CD4-positive, alpha-beta T cell treated with Interleukin-17A for 4 hours (primary cell): ENCODE results near the gene SAP30L.

Source experiments
- DNase-seq: peaks from one replicate; pipeline ENCODE4 v3.0.0-alpha.2; 2020; ENCODE audit warnings: mixed read lengths

SAP30L gene

DNA sequence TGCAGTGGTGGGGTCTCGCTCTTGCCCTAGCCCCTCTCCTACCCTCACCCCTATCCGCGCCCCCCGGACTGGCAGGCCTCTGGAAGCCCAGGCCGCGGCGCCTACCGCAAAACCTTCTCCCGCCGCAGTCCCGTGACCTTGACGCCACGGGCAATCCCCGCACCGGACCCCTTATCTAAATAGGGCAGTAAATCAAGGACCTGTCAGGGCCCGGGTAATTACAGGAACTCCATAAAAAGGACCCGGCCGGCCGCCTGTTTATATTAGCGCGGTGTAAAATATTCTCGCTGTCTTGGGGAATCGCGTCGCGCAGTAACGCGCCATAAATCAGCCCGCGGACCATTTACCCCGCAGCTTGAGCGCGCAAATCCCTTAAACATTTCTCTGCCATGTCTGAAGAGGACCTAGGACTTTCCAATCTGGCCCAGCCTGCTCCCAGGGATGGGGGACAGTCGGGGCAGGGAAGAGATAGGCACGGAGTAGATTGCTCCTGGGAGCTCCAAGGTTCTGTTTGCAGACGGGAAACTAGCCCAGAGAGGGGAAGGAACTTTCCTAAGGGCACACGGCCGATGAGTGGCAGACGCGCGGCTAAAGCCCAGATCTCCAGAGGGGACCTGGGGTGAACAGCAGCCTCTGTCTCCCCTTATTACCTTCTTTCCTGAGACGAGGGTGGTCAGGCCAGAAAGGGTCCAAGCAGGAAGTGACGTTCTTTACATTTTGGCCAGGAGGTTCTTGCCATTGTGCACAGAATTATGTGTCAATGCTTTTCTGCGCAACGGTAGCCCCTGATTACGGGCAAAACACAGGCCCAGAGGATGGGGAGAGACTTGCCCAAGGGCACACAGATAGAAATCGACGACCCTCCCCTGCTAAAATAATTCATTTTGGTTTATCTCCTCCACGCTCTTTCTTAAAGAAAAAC, 37.0 kb downstream of the SAP30L start:
- no peak for DNase-seq

DNA sequence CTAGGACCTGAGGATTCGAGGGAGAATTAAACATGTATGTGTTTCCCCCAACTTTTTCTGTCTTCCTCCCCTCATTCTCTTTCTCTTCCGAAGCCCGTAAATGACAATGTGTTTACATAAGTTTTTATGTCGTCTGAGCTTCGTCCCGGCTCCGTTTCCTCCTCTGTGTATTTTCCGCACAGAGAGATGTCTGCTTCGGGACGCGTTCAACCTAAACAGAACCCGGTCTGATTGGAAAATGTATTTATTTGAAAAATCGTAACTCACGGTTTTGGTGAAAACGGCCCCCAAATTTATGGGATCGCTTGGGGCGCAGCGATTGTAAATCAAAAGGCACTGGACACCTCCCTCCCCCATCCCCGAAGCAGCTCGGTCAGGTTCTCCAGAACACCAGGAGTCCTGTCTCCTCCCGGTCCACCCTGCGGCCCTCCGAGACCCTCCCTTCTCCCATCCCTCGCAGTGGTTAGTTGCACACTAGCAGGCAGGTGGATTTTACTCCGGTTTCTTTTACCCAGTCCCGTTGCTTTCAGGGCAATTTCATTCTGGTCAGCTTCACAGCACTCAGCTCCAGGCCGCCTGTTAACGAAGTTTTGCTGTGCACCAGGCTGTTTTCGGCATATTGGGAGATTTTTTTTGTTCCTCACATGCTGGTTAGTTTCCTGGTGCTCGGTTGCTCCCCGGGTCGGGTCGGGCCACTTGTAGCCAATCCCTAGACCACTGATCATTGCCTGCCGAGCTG, 38.0 kb downstream of the SAP30L start:
- DNase-seq = no peak

DNA sequence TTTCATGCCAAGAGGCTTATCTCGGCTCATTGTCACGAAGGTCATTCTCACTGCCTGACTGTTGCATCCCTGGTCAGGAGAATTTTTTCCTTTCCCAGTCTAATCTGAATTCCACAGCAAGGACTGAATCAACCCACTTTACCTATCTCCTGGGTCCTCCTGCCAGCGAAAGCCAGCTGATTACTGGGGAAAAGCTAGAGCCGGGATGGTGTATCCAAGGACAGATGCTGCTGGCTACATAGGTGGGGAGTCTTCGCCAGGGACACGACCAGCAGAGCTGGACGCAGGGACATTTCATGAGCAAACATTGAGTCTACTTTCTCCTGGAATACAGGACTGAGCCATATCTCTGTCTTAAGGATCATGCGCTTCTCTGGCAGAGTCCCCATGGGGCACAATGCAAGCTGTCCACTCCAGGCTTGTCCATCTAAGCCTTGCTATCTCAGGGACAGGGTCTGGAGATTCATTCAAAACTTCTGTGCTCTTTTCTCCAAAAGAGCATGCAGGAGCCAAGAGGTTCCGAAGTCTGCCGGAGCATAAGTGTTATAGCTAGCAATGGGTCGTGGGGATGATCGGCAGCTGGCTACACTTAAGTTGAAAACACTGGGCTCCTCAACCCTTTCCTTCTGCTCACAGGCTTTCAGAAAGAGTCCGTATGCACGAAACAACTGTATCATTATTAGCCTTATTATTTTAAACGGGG, 38.7 kb downstream of the SAP30L start:
- DNase-seq = no peak

DNA sequence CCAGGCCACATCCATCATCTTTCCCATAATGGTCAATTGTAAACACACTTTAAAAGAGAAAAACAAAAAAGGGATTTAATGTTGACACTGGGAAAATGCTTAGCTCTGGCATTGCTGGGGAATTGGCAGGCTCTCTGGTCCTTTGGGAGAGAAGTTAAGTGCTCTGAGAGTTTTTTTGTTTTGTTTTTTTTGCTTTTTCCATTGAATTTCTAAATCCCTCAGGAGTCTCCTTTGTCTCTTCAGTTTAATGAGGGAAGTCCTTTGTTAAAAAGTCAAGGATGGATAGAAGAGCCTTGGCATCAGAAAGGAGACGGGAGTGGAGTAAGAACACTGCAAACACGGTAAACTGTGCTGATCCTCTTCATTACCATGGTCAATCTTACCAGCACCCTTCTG, 39.3 kb downstream of the SAP30L start:
- DNase-seq = no peak

DNA sequence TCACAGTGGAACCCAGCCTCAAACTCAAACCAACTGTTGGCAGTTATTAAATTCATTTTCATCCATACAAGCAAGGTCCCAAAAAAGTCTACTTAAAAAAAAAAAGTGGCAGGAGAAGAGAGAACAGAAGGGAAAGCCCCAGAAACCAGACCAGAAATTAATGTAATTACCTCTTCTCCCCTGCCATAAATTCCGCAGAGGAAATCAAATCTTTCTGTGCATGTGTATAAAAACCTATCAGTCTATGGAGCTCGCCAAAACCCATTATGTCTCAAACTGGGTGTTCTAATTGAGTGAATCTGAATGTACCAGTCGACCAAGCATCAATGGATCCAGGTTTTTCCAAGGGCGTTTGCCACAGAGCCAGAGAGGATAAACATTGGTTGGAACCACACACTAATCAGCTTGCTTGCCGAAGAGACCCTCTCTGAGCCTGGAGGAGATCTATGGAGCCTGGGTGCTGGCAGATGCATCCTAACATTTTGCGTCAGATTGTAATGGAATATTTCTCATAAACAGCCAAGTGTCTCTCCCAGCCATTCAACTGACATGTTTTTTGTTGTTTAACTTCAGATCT, 40.1 kb downstream of the SAP30L start:
- DNase-seq = no peak

DNA sequence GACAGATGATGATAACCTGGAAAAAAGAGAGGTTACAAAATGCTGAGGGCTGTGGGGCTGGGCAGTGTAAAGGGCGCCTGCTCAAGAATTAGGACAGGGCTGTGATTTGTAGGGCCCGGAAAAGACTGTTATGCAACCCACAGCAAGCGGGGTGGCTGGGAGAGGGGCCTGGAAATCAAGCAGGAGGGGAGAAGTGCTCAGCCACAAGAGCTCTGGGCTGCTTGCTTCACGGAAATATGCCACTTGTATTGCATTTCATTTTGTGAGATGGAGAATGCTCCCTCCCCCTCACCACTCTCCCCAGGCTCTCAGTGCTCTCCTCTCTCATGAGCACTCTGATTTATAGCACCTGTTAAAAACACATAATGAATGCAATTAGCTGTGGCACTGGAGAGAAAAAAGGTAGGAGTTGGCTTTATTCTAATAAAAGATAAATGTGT, 40.6 kb downstream of the SAP30L start:
- no peak for DNase-seq

DNA sequence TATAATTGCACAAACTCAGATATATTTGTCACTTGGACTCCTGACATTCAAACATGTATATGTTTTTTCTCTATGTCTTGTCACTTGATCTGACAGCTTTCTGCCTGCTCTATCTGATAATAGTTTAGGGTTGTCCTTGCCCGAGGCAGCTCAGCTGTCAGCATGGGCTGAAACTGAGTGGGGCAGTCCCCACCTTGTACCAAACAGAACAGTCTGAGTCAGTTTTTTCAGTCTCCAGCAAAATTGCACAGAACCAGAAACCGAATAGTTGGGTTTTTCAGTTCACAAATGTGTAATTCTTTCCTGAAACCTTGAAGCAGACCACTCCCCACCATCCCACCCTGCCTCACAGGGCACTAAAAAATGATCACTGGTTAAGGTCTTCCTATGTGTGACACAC, 41.7 kb downstream of the SAP30L start:
- no peak for DNase-seq

DNA sequence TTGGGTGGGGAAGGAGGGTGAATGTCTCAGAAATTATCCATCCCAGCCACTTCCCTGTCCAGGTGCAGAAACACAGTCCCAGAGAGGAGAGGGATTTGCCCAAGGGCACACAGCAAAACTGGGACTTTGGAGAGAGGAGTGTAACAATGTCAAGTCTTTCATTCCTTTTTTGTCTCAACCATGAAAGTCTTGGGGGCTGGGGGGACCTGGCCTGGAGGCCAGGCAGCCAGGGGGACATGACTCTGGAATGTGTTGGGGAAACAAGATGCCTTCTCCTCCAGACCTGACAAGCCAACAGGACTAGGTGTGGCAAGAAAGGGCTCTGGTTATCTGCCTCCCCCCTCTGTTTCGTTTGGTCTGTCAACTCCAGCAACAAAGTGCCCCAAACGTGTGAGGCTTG, 46.1 kb downstream of the SAP30L start:
- no peak for DNase-seq

DNA sequence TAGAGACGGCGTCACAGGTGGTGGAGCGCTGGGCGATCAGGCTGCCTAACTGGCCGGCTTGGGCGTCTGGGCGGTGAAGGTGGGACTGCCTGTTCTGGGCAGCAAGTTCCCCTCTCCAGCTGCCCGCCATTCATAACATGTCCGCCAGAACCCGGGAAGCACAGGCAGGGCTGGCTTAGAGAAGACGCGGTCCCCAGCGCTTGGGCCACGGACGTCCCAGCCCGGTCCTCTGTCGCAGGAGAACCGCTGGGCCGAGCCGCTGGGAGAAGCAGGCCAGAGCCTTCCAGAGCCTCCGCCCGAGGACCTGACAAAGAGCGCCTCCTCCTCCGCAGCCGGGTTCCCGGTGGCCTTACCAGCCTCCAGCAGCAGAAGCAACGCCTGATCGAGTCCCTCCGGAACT, 47.5 kb downstream of the SAP30L start:
- no peak for DNase-seq

DNA sequence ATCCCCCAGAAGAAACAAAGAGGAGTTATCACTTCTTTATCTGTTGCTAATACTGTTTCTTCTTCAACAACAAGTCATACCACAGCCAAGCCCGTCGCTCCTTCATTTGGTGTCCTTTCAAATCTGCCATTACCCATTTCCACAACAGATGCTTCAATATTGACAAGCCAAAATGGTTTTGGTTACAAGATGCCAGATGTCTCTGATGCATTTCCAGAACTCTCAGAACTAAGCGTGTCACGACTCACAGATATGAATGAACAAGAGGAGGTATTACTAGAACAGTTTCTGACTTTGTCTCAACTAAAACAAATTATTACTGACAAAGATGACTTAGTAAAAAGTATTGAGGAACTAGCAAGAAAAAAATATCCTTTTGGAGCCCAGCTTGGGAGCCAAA, 48.2 kb downstream of the SAP30L start:
- DNase-seq = no peak

DNA sequence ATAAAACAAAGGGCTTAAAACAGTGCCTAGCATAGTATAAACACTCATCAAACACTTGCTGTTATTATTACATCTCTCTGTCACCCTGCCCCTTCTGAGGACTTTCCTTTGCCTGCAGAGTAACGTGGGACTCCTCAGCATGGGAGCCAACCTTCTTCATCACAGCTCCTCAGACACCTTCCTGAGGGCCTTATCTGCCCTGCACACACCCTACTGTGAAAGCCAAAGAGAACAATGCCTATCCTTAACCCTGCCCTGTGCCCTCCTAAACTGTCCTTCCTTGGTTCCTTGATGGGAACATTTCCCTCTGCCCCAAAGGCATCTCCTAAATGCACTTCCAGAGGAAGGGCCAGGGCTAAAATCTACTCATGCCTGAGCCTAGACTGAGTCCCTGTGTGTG, 52.8 kb downstream of the SAP30L start:
- no peak for DNase-seq

DNA sequence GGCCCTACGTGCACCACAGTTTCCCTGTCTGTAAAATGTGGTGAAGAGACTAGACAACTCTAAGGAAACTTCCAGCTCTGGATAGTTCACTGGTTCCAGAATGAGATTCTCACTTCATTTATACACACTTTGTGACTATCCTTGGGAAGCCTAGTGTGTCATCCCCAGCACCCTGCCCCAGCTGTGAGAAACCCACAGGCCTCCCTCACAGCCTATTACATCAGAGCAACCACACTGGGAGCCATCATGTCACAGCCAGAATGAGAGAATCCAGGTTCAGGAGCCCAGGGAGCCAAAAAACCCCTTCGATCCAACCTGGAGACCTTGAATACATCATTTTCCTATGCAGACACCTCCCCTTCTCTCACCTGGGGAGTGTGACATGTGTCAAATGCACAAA, 53.2 kb downstream of the SAP30L start:
- DNase-seq = no peak

DNA sequence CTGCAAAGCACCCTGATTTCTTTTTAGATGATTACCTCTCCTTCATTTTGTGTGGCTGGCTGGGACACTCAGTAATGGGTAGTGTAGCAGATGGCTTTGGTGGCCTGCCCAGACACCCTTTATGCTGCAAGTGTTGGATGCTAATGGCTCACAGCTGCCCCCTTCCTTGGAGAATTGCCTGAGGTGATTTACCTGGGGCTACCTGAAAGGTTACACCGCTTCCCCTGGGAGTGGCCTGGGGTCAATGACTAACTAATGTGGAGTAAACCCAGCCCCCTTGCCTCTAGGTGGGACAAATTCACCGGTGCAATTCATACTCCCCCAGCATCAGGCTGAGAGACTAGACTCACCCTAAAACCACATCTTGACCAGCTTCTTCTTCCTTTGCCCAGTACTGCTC, 55.8 kb downstream of the SAP30L start:
- DNase-seq = no peak

DNA sequence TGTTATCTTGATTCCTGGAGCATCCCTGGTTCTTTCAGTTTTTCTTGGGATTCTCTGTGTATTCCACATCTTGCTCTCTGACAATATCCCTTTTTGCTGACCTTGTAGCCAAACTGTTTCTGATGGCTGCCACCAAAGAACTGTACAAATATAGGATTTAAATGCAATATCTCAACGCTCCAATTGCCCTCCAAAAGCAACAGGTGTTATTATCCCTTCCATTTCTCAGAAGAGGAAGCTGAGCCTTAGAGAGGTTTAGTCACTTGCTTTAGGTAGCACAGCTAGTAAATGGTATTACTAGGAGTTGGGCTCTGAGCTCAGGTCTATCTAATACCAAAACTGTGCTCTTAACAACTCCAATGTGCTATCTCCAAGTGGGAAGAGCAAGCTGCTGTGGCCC, 56.4 kb downstream of the SAP30L start:
- DNase-seq = no peak

DNA sequence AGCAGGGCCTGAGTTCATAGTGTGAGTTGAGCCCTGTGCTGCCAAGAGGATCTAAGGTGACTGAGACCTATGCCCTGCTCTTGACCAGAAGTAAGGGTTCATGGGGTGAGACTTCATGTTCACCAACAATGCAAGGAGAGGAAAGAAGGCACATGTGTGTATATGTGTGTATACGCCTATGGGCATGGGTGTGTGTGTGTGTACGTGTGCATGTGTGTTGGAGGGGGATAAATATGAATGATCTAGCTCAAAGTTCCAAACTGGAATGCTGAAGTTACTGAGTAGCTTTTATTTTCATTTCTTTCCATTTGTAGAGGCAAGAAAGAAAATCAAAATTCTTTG, 57.9 kb downstream of the SAP30L start:
- DNase-seq = no peak

DNA sequence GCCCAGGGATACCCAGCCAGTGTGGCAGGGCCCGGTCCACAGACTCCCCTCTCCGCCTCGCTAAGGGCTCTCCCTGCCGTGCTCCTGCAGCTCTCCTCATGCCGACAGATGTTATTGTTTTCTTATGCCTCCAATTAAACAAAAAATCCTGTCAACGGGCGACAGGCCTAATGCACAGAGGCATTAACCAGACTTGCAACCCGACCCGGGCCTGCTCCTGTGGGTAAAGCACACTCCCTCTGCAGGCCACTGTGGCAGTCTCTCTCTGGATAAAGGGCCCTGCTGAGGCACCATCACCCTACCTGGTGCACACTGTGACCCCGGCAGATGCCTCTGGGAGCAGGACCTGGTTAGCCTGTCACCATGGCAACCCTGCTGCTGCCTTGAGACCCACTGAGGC, 59.8 kb downstream of the SAP30L start:
- no peak for DNase-seq

DNA sequence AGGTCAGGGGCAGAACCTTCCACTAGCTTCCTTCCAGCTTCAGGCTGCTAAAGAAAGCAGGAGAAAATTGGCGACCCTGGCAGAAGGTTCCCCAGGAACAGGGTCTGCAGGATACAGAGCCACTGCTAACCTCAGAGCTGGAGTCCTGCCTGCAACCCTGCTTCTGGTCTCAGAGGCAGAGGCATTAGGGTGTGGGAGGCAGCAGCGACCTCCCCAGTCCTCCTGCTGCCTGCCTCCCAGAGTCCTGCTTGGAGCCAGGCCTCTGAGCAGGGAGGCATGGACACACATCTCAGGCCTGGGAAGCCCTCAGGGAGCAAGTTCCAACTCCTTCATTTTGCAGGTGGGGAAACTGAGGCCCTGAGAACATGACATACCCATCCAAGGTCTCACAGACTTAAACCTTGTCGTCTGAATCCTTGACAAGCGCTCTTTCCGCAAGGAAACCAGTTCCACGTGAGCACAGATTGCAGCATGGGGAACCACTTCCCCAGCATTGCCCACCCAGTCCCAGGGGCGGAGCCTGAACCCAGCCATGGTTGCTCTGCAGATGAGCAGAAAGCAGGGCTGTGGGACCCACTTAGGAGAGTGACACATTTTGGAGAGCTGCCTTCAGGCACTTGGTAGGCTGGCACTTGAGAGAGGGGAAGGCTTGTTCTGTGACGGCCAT, 60.4 kb downstream of the SAP30L start:
- no peak for DNase-seq

DNA sequence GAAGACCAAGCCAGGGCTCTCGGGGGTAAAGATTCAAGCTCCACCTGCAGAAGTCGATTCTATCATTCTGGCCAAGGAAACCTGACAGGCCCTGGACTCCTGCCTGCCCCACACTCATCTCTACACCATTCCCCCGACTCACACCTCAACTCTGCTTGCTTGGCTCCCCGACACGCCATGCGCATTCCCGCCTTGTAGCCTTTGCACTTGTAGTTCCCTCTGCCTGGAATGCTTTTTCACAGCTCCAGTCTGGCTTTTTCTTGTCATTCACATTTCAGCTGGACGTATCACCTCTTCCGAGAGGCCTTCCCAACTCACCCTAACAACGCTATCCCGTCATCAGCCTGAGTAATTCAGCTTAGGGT, 60.9 kb downstream of the SAP30L start:
- DNase-seq = no peak

DNA sequence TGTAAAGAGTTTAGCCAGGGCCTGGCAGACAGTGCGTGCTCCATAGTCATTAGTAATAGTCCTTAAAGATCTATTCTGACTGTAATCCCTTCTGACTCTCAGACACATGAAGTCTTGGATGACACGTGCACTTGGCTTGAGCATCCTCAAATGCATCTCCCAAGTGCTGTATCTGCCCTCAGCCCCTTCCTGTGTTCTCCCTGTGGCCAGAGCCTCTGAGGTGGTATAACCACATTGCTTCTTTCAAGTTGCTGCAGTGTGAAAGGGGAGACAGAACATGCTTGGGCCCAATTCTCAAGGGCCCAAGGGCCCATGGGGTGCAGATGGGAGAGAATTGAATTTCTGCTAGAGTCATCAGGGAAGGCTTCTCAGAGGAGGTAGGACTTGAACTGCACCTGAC, 62.3 kb downstream of the SAP30L start:
- no peak for DNase-seq

DNA sequence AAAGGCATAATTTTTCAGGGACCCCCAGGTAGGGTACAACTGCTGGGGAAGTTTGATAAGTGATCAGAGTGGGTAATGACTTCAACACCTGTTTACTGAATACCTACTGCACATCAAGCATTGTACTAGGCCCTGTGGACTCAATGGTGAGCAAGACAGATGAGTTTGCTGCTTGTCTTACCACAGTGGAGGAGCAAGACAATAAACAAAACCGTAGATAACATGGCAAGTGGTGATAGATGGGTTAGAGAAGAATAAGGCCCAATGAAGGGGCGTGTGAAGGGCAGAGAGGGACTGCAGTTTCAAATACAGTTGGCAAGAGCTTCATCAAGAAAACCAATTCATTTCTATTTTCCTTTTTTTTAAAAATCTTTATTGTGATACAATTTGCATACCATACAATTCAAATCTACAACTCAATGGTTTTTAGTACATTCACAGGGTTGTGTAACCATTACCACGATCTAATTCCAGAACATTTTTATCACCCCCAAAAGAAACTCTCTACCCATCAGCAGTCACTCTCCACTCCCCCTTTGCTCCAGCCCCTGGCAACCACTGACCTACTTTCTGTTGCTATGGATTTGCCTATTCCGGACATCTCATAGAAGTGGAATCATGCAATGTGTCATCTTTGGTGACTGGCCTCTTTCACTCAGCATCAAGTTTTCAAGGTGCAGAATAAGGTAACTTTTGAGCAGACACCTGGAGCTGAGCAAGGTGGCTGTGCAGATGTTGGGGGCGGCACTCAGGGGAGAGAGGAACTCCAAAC, 64.2 kb downstream of the SAP30L start:
- no peak for DNase-seq
